Ramos (cell line): ENCODE data around the gene PRELID3B.

ENCODE experiments used
- in situ Hi-C: fragments of 300-500 bp; cut with MboI; formaldehyde crosslinking; loops from one replicate; pipeline ENCODE4 v1.14.3; 2022; ENCODE audit warnings: low sequenced_read_pairs; ENCODE audit not compliant: unreplicated experiment

PRELID3B gene

GRCh38 chr20:59001449-59002171 lies 41.0 kb downstream of the PRELID3B start:
- in situ Hi-C loops = no loop called here

DNA sequence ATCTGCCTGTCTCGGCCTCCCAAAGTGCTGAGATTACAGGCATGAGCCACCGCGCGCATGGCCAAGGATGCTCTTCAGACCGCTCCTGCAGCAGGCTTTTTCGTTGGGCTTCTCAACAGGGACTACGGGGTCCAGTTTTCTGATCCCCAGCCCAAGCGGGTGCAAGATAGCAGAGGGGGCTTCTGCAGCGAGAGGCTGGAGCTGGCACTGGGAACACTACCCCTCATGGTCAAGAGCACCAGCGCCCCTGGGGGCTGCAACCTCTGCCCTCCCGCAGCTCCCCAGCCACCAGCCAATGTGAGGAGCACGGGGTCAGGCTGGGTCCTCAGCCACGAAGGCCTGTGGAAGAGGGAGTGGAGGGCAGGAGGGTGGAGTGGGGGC lies 41.5 kb downstream of the PRELID3B start:
- in situ Hi-C loops = no loop called here

GRCh38 chr20:59000326-59000725 lies 42.3 kb downstream of the PRELID3B start:
- in situ Hi-C loops = no loop called here

DNA sequence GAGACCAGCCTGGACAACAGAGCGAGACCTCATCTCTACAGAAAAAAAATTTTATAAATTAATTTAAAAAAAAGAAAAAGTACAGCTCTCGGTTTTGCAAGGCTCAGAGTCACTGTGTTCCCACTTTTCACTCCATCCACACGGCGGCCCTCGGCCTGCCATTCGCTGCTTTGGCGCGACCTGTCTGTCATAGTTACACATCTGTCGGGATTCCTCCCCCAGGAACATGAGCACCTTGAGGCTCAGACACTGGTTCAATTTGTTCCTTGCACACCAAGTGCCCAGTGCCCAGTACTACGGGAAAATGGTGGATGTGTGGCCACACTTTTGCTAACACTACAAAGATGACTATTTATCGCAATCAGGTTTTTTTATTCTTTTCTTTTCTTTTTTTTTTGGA lies 43.9 kb downstream of the PRELID3B start:
- in situ Hi-C loops = no loop called here

GRCh38 chr20:58997141-58997770 lies 45.3 kb downstream of the PRELID3B start:
- in situ Hi-C loops = no loop called here

GRCh38 chr20:58996226-58996611 lies 46.4 kb downstream of the PRELID3B start:
- in situ Hi-C loops = no loop called here

DNA sequence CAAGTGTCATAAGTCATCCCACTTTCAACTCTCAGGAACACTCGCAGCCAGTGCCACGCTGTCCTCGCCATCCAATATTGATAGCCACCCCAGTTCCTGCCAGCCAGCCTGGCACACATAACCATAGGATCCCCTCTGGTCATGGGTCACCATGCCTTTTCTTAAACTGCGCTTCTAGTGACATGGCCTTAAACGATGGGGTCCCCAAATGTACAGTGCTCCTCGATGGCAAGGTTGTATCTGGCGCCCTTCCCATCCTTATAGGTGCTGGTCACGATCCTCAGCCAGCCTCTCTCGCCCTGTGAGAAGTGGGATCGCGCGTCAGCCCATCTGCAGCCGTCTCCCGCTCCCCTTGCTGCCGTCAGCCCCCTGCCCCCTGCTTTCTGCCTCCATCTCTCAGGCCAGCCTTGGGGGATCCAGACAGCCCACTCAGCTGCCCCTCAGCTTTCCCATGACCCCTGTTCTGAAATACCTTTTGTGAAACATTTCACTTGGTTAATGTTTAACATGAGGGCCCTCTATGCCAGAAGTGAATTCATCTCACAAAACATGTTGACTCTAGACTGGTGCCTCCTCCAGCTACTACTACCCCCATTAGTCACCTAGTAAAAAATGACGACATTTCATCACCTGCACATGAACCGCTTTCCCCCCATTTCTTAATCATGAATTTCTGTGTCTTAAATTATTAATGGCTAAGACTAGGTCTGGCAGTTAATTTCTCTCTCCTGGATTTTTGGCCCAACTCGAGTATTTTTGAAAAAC lies 46.9 kb downstream of the PRELID3B start:
- in situ Hi-C loops = no loop called here

DNA sequence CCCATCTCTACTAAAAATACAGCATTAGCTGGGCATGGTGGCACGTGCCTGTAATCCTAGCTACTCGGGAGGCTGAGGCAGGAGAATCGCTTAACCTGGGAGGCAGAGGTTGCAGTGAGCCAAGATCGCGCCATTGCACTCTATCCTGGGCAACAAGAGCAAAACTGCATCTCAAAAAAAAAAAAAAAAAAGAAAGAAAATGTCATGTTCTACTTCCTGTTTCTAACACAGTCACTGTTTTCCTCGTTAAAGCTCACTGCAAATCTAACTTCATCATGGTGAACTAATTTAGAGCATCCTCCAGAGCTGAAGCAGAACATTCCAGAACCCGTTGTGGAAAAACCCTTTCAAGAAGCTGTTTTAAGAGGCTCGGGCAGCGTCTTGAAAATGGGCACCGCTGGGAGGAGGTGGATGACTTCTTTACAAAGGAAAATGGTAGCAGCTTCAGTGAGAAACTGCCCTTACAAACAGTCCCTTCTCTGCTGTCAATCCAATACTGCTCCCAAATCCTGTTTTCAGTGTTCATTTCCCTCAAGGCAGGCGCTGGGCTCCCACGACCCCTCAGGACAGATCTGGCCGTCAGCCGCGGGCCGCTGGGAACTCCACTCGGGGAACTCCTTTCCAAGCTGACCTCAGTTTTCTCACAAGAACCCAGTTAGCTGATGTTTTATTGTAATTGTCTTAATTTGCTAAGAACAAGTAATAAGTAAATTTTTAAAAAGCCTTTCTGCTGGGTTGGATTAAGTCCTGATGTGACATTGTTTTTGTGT lies 48.0 kb downstream of the PRELID3B start:
- in situ Hi-C loops = no loop called here

DNA sequence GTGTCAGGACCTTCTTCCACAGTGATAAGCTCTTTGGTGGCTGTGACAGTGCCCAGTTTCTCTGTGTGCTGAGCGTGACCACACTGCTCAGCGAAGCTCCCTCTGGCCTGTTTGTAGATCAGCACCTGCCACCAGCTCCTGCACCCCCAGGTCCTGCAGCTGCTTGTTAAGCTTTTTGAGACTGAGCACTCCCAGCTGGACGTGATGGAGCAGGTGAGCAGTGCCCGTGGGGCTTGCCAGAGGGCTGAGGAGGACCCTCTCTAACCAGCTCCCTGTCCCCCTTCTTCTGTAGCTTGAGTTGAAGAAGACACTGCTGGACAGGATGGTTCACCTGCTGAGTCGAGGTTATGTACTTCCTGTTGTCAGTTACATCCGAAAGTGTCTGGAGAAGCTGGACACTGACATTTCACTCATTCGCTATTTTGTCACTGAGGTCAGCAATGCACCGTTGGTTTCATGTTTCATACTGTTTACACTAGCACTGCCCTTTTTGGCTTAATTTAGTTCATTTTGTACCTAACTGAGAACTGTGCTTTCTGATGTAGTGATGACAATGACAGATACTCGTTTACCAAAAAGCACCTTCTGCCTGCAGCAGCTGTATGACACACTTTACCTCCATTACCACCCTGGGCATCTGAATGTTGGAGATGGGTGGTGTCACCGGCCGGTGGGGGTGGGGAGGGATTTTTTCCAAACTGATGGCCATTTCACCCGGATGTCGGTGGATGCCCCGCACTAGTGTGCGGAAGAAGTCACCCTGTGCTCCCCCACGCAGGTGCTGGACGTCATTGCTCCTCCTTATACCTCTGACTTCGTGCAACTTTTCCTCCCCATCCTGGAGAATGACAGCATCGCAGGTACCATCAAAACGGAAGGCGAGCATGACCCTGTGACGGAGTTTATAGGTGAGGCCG lies 49.0 kb downstream of the PRELID3B start:
- in situ Hi-C loops = no loop called here

GRCh38 chr20:58992911-58993310 lies 49.7 kb downstream of the PRELID3B start:
- in situ Hi-C loops = no loop called here

- in situ Hi-C loops = no loop called here
These were observed 50.9 kb downstream of the PRELID3B start for GRCh38 chr20:58991715-58992114.

- in situ Hi-C loops = no loop called here
These were observed 51.7 kb downstream of the PRELID3B start for GRCh38 chr20:58990651-58991445.

DNA sequence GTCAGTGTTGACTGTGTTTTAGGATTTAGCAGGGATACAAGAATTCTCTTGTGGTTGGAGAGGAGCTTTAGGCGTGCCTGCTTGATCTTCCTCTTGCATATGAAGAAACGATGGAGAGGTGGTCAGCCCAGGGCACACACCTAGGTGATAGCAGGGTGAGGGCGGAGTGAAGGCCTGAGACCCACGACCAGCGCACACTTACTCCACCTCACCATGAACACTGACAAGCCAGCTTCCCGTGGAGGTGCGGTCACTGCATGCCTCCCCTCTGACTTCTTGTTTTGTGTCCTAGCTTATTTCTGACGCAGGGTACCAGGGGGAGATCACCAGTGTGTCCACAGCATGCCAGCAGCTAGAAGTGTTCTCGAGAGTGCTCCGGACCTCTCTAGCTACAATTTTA lies 53.4 kb downstream of the PRELID3B start:
- in situ Hi-C loops = no loop called here

DNA sequence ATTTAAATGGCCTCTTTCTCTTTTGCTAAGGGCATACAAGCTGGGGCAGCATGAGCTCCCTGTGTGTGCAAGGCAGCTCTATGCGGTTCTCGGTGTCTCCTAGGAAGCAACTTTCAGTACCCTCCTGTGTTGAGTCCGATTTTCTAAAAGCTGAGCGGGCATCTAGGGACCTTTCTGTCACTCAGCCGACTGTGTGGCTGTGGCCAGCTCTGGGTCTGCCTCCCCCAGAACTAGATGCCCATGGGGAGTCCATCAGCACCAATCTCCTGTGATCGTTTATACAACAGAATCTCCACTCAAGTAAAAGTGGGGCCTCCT lies 54.1 kb downstream of the PRELID3B start:
- in situ Hi-C loops = no loop called here

DNA sequence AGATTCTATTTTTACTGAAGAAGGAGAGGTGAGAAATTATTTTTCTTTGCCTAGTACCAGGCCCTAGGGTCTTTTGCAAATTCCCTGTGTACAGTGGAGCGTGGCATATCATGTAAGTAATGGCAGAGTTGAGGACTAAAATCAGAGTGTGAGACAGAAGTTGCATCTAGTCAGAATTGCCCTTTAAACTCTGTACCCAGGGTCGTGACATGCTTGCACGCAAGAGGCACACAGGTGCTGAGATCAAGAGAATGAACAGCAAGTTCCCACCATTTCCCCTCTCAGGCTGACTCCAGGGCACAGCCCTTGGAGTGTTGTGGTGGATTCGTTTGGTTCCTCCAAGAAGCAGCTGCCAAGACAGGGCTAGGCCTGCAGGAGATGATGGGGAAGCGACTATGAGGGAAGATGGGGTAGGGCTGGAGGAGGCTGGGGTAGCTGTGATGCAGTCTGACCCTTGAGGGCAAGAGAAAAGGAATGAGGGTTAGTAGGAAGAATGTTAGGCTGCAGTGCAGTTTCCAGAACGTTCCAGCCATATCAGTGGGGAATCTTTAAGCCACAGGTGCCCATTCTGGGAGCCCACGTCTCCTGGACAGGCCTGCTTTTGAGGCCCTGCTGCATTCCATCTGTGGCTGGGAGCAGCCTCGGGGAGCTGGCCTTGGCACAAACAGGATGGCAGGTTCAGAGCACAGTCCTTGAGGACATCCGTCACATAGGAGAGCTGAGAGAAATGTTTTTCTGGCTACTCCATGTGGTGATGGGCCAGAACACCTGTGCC lies 54.6 kb downstream of the PRELID3B start:
- in situ Hi-C loops = no loop called here

DNA sequence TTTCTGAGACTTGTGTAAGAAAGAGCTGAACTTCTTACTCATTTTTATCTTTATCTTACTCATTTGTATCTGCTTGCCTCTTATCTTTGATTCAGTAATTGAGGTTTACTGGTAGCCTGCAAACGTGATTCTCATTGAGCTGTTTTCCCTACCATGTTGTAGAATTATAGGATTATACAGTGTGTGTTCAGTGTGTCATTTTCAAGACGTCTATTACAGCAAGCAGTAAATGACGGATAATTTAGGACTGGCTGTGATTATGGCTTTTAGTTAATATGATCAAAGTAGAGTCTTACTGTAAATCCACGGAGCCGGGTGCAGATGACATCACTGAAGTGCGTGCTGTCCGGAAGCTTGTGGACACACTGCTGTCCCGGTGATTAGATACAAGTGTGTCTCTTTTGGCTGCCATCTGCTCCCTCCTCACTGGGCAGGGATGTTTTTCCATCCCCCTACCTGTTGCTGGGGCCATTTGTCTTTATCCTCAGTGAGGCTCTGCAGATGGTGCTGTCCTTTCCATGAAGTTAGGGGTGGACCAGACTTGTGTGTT lies 55.5 kb downstream of the PRELID3B start:
- in situ Hi-C loops = no loop called here

GRCh38 chr20:58986286-58986967 lies 56.2 kb downstream of the PRELID3B start:
- in situ Hi-C loops = no loop called here
